ENCODE measurements around the gene WDR53. TPM values are rescaled to one million over a fixed set of nuclear protein-coding genes. Genes with fewer than 3 reads are reported as not detected.

Gene WDR53
- total RNA-seq, 1 donor from 2014 or later = 24.8 TPM

- DNase-seq (ENCODE audit: low spot score) = no peak
- intact Hi-C loops (cut with micrococcal nuclease) = no loop called here
- H3K27me3 Mint-ChIP-seq (ENCODE audit: insufficient read depth) = peaks cover 13% of the 10 kb centered on the region
Measured at GRCh38 chr3:196506687-196507086, 61.7 kb downstream of the WDR53 start.

GRCh38 chr3:196504556-196504955 lies 63.8 kb downstream of the WDR53 start:
- Mint-ChIP-seq H3K27ac (peak overlapping the region; percentile 25), H3K4me3 (peak overlapping the region; percentile 100), H3K9me3 (peaks cover 15% of the 10 kb centered on the region), H3K27me3 (ENCODE audit: insufficient read depth) (peaks cover 8% of the 10 kb centered on the region), H3K36me3 (ENCODE audit: low read depth) (peaks cover 17% of the 10 kb centered on the region), H3K4me1 (ENCODE audit: low read depth) (peaks cover 24% of the 10 kb centered on the region)
- intact Hi-C loops (cut with micrococcal nuclease) = loop anchor here (5.0 kb wide), 3 partner anchors 128 to 597 kb away; partner anchors contain the start of genes NCBP2 and TNK2
- no peak for DNase-seq (ENCODE audit: low spot score)

More at GRCh38 chr3:196506687-196507086, 61.7 kb downstream of the WDR53 start:
- Mint-ChIP-seq H3K27ac (no peak overlapping the region), H3K36me3 (ENCODE audit: low read depth) (peaks cover 10% of the 10 kb centered on the region), H3K4me3 (no peak overlapping the region), H3K4me1 (ENCODE audit: low read depth) (peaks cover 14% of the 10 kb centered on the region), H3K9me3 (peaks cover 15% of the 10 kb centered on the region)

Other genes starting within 250 kb of the WDR53 start
- gene TM4SF19, start 230.2 kb downstream of the WDR53 start, total RNA-seq = not detected in 2 replicates
- 54.8 and 60.9 TPM in 2 replicates for gene UBXN7, start 136.1 kb downstream of the WDR53 start, total RNA-seq
- 32.1 and 32.8 TPM in 2 replicates for gene RNF168, start 64.8 kb downstream of the WDR53 start, total RNA-seq
- gene SMCO1, start 53.2 kb downstream of the WDR53 start, total RNA-seq = not detected in 2 replicates
- 22.8 and 24.3 TPM in 2 replicates for gene FBXO45, start 106 bp upstream of the WDR53 start, total RNA-seq
- 37.8 and 38.8 TPM in 2 replicates for gene NRROS, start 71.1 kb upstream of the WDR53 start, total RNA-seq
- gene CEP19, start 143.7 kb upstream of the WDR53 start, total RNA-seq = 3.9 and 4.1 TPM in 2 replicates
- gene PIGX, start 143.8 kb upstream of the WDR53 start, total RNA-seq = 49.7 and 52.1 TPM in 2 replicates
- gene PAK2, start 171.3 kb upstream of the WDR53 start, total RNA-seq = 82.5 and 86.5 TPM in 2 replicates

All from activated T-helper 1 cell treated with anti-CD3 and anti-CD28 coated beads, Interleukin-12 subunit alpha, Interleukin-12 subunit beta, Interleukin-2, Interleukin-4 antibody, amounts not matched to agents 30 ng/mL and 10 ng/mL and 1 ng/mL, durations not matched to agents 14 hours and 24 hours and 36 hours (primary cell).